WTC11 (cell line): ENCODE results near the gene DTL.

Experiments used
- FOXP1 ChIP-seq: sonication (generic); formaldehyde crosslinking; IDR thresholded peaks from 2 replicates; pipeline ENCODE4 v1.8.0; 2022; ENCODE audit warnings: missing genetic modification reagents, mild to moderate bottlenecking, moderate library complexity, borderline replicate concordance
- ZNF317 ChIP-seq: sonication (generic); formaldehyde crosslinking; IDR thresholded peaks from 2 replicates; pipeline ENCODE4 v1.8.1; 2023; ENCODE audit warnings: low read depth, mild to moderate bottlenecking, moderate library complexity, missing genetic modification reagents, borderline replicate concordance
- TF ChIP-seq, protein P1 (sequence below): fragments of 200-600 bp; IDR thresholded peaks from 2 replicates; pipeline ENCODE4 v1.8.0; 2022; ENCODE audit warnings: antibody characterized with exemption

- TF ChIP-seq ZNF317 (CRISPR knock-in tag), result no peak
- TF ChIP-seq, protein P1, sequence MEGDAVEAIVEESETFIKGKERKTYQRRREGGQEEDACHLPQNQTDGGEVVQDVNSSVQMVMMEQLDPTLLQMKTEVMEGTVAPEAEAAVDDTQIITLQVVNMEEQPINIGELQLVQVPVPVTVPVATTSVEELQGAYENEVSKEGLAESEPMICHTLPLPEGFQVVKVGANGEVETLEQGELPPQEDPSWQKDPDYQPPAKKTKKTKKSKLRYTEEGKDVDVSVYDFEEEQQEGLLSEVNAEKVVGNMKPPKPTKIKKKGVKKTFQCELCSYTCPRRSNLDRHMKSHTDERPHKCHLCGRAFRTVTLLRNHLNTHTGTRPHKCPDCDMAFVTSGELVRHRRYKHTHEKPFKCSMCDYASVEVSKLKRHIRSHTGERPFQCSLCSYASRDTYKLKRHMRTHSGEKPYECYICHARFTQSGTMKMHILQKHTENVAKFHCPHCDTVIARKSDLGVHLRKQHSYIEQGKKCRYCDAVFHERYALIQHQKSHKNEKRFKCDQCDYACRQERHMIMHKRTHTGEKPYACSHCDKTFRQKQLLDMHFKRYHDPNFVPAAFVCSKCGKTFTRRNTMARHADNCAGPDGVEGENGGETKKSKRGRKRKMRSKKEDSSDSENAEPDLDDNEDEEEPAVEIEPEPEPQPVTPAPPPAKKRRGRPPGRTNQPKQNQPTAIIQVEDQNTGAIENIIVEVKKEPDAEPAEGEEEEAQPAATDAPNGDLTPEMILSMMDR, result no peak
- no peak for TF ChIP-seq FOXP1 (CRISPR knock-in tag)
Measured at GRCh38 chr1:211991695-211992094, 43.9 kb upstream of the DTL start.
